ENCODE measurements around the gene TGM4.

GRCh38 chr3:44874308-44874707, at the start of gene TGM4:
- TF ChIP-seq KAT2A (conservative IDR thresholded peaks at IDR 0.05; ENCODE audit: control insufficient read depth, low read depth, low read length) (no peak), CREB1 (IDR thresholded peaks at IDR 0.05; ENCODE audit: low read depth) (no peak)

All from GM12878 (cell line).